AG10803 (cell line): ENCODE measurements around the gene FOXP2.

Experiments
- DNase-seq: peaks from one replicate; pipeline ENCODE4 v3.0.0; 2010; ENCODE audit warnings: low read depth
- H3K4me3 ChIP-seq: 2 replicates; pipeline ENCODE4 v1.5.1; 2011; ENCODE audit warnings: mild to moderate bottlenecking, low read length, control low read depth
- CTCF ChIP-seq: conservative IDR thresholded peaks from 2 replicates; pipeline ENCODE4 v1.5.1; 2011; ENCODE audit warnings: mild to moderate bottlenecking, low read length, control low read depth, inconsistent platforms

FOXP2 gene

GRCh38 chr7:114695182-114695581 lies 280.6 kb downstream of the FOXP2 start:
- no peak overlapping the region for H3K4me3 ChIP-seq
- DNase-seq = no peak
- no peak for TF ChIP-seq CTCF

GRCh38 chr7:114700247-114700928 lies 285.8 kb downstream of the FOXP2 start:
- TF ChIP-seq CTCF = no peak
- DNase-seq = no peak

GRCh38 chr7:114703677-114704076 lies 289.1 kb downstream of the FOXP2 start:
- DNase-seq = no peak
- H3K4me3 ChIP-seq = no peak overlapping the region
- no peak for TF ChIP-seq CTCF

More at GRCh38 chr7:114700247-114700928, 285.8 kb downstream of the FOXP2 start:
- no peak overlapping the region for H3K4me3 ChIP-seq

DNA sequence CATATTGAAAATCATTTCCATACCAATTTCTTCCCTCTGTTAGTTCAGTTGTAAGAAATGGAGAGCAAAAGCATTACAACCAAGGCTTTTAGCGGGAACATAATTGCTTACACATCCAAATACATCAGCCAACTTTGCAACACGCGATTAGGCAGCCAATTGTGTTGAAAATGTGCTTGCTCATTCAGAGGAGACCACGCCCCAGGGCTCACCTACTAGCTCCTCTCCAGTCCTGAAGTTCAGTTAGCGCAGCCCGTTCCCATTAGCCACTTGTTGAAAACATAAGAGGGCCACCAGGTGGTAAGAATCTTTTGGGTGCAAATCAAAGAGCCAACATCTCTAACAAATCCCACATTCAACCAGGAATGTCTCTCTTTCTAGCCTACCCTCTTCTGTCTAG lies 294.0 kb downstream of the FOXP2 start:
- H3K4me3 ChIP-seq = no peak overlapping the region
- no peak for TF ChIP-seq CTCF
- DNase-seq = no peak

DNA sequence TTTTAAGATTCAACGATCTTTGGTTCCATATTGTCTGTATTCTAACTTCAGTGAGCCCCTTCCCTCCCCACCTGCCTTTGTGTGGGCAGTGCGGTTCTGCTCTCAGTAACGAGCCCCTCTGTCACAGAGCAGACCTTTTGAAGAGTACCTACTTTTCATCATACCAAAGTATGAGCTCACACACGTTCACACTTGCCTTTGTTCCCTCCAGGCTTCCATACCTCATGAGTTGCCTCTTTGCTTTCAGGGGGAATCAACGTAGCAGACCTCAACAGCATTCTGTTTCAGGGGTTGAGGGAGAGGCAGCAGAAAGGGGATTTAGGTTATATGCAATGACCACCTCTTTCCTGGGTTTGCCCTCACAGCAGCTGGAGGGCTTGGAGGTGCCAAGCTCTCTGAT lies 295.9 kb downstream of the FOXP2 start:
- no peak for TF ChIP-seq CTCF
- no peak overlapping the region for H3K4me3 ChIP-seq
- DNase-seq = no peak

DNA sequence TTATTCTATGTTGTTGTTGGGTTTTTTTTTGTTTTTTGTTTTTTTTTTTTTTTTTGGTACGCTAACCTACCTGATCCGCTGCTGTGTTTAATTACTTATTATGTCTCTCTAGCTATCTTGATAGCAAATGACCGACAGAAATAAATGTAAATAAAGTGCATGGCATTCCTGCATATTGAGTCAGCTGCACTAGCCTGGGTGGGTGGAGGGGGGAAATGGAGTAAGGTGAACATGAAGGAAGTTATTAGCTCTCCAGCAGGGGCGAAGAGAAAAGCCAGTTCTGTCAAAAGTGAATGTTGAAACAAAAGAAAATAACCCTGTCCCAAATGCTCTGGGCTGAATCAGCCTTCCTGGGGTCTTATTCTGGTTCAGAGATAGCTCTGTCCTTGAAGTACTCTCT lies 296.6 kb downstream of the FOXP2 start:
- DNase-seq = no peak
- H3K4me3 ChIP-seq = no peak overlapping the region
- TF ChIP-seq CTCF = no peak

DNA sequence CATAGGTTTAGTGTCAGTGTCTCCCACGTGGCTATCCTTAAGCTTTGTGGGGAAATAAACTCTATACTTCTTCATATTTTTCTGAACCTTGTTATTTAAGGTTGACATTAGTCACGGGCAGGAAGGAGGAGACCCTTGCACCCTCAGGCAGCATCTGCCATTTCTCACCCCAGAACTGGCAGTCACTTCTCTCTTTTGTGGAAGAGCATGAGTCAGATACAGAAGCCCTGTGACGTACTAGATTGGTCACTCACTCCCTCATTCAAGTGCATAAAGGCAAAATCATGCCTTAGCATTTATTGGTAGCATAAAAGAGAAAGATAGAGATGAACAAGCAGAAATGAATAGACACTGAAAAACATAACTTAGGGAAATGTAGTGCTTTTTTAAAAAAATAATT lies 301.3 kb downstream of the FOXP2 start:
- TF ChIP-seq CTCF = no peak
- H3K4me3 ChIP-seq = no peak overlapping the region
- DNase-seq = no peak
